WTC11 (cell line): Measurements from ENCODE around the gene PRKAR1B.

Experiments used
- SP1 ChIP-seq: sonication (generic); formaldehyde crosslinking; conservative IDR thresholded peaks from 2 replicates; pipeline ENCODE4 v1.8.1; 2022; ENCODE audit warnings: missing genetic modification reagents
- TF ChIP-seq, protein P1 (sequence below): fragments of 200-600 bp; IDR thresholded peaks from 2 replicates; pipeline ENCODE4 v1.8.0; 2022; ENCODE audit warnings: antibody characterized with exemption

DNA sequence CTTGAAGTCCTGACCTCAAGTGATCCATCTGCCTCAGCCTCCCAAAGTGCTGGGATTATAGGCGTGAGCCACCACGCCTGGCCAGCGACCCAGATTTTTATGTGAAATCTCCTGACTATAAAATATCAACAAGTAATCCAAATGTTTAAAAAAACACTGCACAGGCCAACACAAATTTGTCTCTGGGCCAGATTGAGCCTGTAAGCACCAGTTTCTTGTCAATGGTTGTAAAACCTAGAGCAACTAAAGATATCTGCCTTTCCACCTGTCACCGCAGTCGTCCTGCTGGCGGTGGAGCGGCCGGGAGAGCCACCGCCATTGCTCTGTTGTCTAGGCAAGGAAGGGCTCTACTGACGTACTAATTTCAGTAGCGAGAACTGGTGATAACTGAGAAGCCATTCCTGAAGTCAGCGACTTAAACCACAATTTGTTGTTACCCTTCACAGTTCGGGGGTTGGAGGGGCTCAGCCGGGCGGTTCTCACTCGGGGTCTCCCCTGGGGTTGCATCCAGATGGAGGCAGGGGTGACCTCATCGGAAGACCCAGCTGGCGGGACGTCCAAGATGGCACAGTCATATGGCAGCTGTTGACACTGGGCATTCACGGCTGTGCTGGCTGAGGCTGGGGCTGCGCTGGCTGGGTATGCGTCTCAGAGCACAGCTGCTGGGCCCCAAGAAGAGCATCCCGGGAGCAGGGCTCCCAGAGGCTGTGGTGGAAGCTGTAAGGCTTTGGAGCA is 152.3 kb downstream of the PRKAR1B start:
- no peak for TF ChIP-seq SP1 (CRISPR knock-in tag)
- TF ChIP-seq, protein P1, sequence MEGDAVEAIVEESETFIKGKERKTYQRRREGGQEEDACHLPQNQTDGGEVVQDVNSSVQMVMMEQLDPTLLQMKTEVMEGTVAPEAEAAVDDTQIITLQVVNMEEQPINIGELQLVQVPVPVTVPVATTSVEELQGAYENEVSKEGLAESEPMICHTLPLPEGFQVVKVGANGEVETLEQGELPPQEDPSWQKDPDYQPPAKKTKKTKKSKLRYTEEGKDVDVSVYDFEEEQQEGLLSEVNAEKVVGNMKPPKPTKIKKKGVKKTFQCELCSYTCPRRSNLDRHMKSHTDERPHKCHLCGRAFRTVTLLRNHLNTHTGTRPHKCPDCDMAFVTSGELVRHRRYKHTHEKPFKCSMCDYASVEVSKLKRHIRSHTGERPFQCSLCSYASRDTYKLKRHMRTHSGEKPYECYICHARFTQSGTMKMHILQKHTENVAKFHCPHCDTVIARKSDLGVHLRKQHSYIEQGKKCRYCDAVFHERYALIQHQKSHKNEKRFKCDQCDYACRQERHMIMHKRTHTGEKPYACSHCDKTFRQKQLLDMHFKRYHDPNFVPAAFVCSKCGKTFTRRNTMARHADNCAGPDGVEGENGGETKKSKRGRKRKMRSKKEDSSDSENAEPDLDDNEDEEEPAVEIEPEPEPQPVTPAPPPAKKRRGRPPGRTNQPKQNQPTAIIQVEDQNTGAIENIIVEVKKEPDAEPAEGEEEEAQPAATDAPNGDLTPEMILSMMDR: no peak
